Measurements from ENCODE around the gene SYNDIG1. TPM values are rescaled to one million over a fixed set of nuclear protein-coding genes. Genes with fewer than 3 reads are reported as not detected.

The SYNDIG1 gene
- polyA plus RNA-seq, 1 donor from 2014 or later: 0.22 TPM

- Histone ChIP-seq H3K27ac (ENCODE audit: low read length) (no peak overlapping the region), H3K27me3 (ENCODE audit: insufficient read depth, low read depth, low read length) (no peaks in the 10 kb centered on the region), H3K36me3 (ENCODE audit: insufficient read depth, low read length) (no peaks in the 10 kb centered on the region), H3F3A (ENCODE audit: insufficient read depth, low read length, poor library complexity, severe bottlenecking) (no peaks in the 10 kb centered on the region), H3K4me3 (ENCODE audit: low read length) (no peak overlapping the region), H3K9ac (ENCODE audit: low read length) (no peak overlapping the region), H3K4me2 (ENCODE audit: low read length) (no peak overlapping the region), H2AFZ (ENCODE audit: low read depth, low read length) (no peak overlapping the region), H4K20me1 (ENCODE audit: insufficient read depth) (no peaks in the 10 kb centered on the region), H3K9me3 (ENCODE audit: low read length) (no peaks in the 10 kb centered on the region), H3K9me2 (ENCODE audit: insufficient read depth, low read length) (no peaks in the 10 kb centered on the region), H3K79me2 (replicated peaks; ENCODE audit: insufficient read depth, low read length) (no peaks in the 10 kb centered on the region)
- no peak for TF ChIP-seq CTCF (IDR thresholded peaks at IDR 0.05; ENCODE audit: poor library complexity, severe bottlenecking)
- TF ChIP-seq EZH2 (IDR thresholded peaks at IDR 0.05; ENCODE audit: borderline replicate concordance, insufficient read depth, low read length, poor library complexity, severe bottlenecking): no peak
- TF ChIP-seq SMC3 (conservative IDR thresholded peaks at IDR 0.05; ENCODE audit: poor library complexity): no peak
Measured at GRCh38 chr20:24630486-24631172, 161.2 kb downstream of the SYNDIG1 start.

- Histone ChIP-seq H3K9me2 (ENCODE audit: insufficient read depth, low read length) (no peaks in the 10 kb centered on the region), H3K9ac (ENCODE audit: low read length) (no peak overlapping the region), H4K20me1 (ENCODE audit: insufficient read depth) (no peaks in the 10 kb centered on the region), H3F3A (ENCODE audit: insufficient read depth, low read length, poor library complexity, severe bottlenecking) (no peaks in the 10 kb centered on the region), H3K9me3 (ENCODE audit: low read length) (no peaks in the 10 kb centered on the region), H3K36me3 (ENCODE audit: insufficient read depth, low read length) (no peaks in the 10 kb centered on the region), H3K4me2 (ENCODE audit: low read length) (no peak overlapping the region), H2AFZ (ENCODE audit: low read depth, low read length) (no peak overlapping the region), H3K4me3 (ENCODE audit: low read length) (no peak overlapping the region), H3K79me2 (replicated peaks; ENCODE audit: insufficient read depth, low read length) (no peaks in the 10 kb centered on the region), H3K27me3 (ENCODE audit: insufficient read depth, low read depth, low read length) (no peaks in the 10 kb centered on the region), H3K27ac (ENCODE audit: low read length) (no peak overlapping the region)
- TF ChIP-seq TAF1 (IDR thresholded peaks at IDR 0.05; ENCODE audit: low read depth) (no peak), EZH2 (IDR thresholded peaks at IDR 0.05; ENCODE audit: borderline replicate concordance, insufficient read depth, low read length, poor library complexity, severe bottlenecking) (no peak), EP300 (conservative IDR thresholded peaks at IDR 0.05; ENCODE audit: poor library complexity, severe bottlenecking) (no peak)
Measured at GRCh38 chr20:24631173-24631505, 161.7 kb downstream of the SYNDIG1 start.

- H3K36me3 ChIP-seq (ENCODE audit: insufficient read depth, low read length): no peaks in the 10 kb centered on the region
- H3F3A ChIP-seq (ENCODE audit: insufficient read depth, low read length, poor library complexity, severe bottlenecking): no peaks in the 10 kb centered on the region
- TF ChIP-seq CTCF (IDR thresholded peaks at IDR 0.05; ENCODE audit: poor library complexity, severe bottlenecking): no peak
- TF ChIP-seq REST (IDR thresholded peaks at IDR 0.05; ENCODE audit: borderline replicate concordance): no peak
- TF ChIP-seq POLR2AphosphoS5 (IDR thresholded peaks at IDR 0.05): no peak
- no peak for TF ChIP-seq EZH2 (IDR thresholded peaks at IDR 0.05; ENCODE audit: borderline replicate concordance, insufficient read depth, low read length, poor library complexity, severe bottlenecking)
- TF ChIP-seq TAF1 (IDR thresholded peaks at IDR 0.05; ENCODE audit: low read depth): no peak
- TF ChIP-seq RAD21 (conservative IDR thresholded peaks at IDR 0.05): no peak
- no peak for TF ChIP-seq MXI1 (conservative IDR thresholded peaks at IDR 0.05; ENCODE audit: poor library complexity, severe bottlenecking)
- no peak for TF ChIP-seq SMC3 (conservative IDR thresholded peaks at IDR 0.05; ENCODE audit: poor library complexity)
- no peak for TF ChIP-seq EP300 (conservative IDR thresholded peaks at IDR 0.05; ENCODE audit: poor library complexity, severe bottlenecking)
- no peaks in the 10 kb centered on the region for H4K20me1 ChIP-seq (ENCODE audit: insufficient read depth)
- H3K27ac ChIP-seq (ENCODE audit: low read length): no peak overlapping the region
- no peaks in the 10 kb centered on the region for H3K79me2 ChIP-seq (replicated peaks; ENCODE audit: insufficient read depth, low read length)
- H3K27me3 ChIP-seq (ENCODE audit: insufficient read depth, low read depth, low read length): no peaks in the 10 kb centered on the region
- H3K4me3 ChIP-seq (ENCODE audit: low read length): no peak overlapping the region
- no peak overlapping the region for H3K4me2 ChIP-seq (ENCODE audit: low read length)
- H3K9me3 ChIP-seq (ENCODE audit: low read length): no peaks in the 10 kb centered on the region
- no peaks in the 10 kb centered on the region for H3K9me2 ChIP-seq (ENCODE audit: insufficient read depth, low read length)
- H3K9ac ChIP-seq (ENCODE audit: low read length): no peak overlapping the region
- H2AFZ ChIP-seq (ENCODE audit: low read depth, low read length): no peak overlapping the region
Measured at GRCh38 chr20:24632581-24632980, 163.2 kb downstream of the SYNDIG1 start.
